ENCODE data around the gene PAIP2B.

GRCh38 chr2:71150082-71150816 lies 76.7 kb downstream of the PAIP2B start:
- TF ChIP-seq CTCF (IDR thresholded peaks at IDR 0.05; ENCODE audit: insufficient read depth, low read length) (no peak), SPI1 (IDR thresholded peaks at IDR 0.05; ENCODE audit: borderline replicate concordance, low read depth) (no peak), POLR2AphosphoS5 (IDR thresholded peaks at IDR 0.05; ENCODE audit: low read depth) (no peak)
- TF ChIP-seq, protein P1, sequence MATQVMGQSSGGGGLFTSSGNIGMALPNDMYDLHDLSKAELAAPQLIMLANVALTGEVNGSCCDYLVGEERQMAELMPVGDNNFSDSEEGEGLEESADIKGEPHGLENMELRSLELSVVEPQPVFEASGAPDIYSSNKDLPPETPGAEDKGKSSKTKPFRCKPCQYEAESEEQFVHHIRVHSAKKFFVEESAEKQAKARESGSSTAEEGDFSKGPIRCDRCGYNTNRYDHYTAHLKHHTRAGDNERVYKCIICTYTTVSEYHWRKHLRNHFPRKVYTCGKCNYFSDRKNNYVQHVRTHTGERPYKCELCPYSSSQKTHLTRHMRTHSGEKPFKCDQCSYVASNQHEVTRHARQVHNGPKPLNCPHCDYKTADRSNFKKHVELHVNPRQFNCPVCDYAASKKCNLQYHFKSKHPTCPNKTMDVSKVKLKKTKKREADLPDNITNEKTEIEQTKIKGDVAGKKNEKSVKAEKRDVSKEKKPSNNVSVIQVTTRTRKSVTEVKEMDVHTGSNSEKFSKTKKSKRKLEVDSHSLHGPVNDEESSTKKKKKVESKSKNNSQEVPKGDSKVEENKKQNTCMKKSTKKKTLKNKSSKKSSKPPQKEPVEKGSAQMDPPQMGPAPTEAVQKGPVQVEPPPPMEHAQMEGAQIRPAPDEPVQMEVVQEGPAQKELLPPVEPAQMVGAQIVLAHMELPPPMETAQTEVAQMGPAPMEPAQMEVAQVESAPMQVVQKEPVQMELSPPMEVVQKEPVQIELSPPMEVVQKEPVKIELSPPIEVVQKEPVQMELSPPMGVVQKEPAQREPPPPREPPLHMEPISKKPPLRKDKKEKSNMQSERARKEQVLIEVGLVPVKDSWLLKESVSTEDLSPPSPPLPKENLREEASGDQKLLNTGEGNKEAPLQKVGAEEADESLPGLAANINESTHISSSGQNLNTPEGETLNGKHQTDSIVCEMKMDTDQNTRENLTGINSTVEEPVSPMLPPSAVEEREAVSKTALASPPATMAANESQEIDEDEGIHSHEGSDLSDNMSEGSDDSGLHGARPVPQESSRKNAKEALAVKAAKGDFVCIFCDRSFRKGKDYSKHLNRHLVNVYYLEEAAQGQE (IDR thresholded peaks at IDR 0.05; ENCODE audit: insufficient replicate concordance, low read depth), result no peak
